GM23248 (cell line): ENCODE data around the gene H3-3A. TPM values are rescaled to one million over a fixed set of nuclear protein-coding genes. Genes with fewer than 3 reads are reported as not detected.
A peak's percentile ranks its signal among the peaks of the same experiment; 100 is the strongest.

Experiments
- DNase-seq: peaks from one replicate; pipeline ENCODE4 v3.0.0-alpha.2; 2015
- H2AFZ ChIP-seq: fragments of 200-600 bp; sonication (generic); 2 replicates; pipeline ENCODE4 v1.6.1; 2016; ENCODE audit warnings: antibody characterized with exemption
- H3F3A ChIP-seq: fragments of 200-600 bp; sonication (generic); 2 replicates; pipeline ENCODE4 v1.6.1; 2016; ENCODE audit warnings: mild to moderate bottlenecking, antibody characterized with exemption, mixed run types; ENCODE audit not compliant: insufficient read depth
- H3K27ac ChIP-seq: fragments of 200-600 bp; sonication (generic); 2 replicates; pipeline ENCODE4 v1.5.1; 2016; ENCODE audit warnings: mild to moderate bottlenecking
- H3K27me3 ChIP-seq: fragments of 200-600 bp; sonication (generic); replicated peaks from 2 replicates; pipeline ENCODE4 v1.6.1; 2016; ENCODE audit warnings: mild to moderate bottlenecking; ENCODE audit not compliant: insufficient read depth
- H3K36me3 ChIP-seq: fragments of 200-600 bp; sonication (generic); 2 replicates; pipeline ENCODE4 v1.6.1; 2016; ENCODE audit warnings: low read depth, mild to moderate bottlenecking
- H3K4me1 ChIP-seq: fragments of 200-600 bp; sonication (generic); 2 replicates; pipeline ENCODE4 v1.6.1; 2016; ENCODE audit warnings: mild to moderate bottlenecking; ENCODE audit not compliant: insufficient read depth
- H3K4me2 ChIP-seq: fragments of 200-600 bp; sonication (generic); one replicate; pipeline ENCODE4 v1.6.1; 2016; ENCODE audit warnings: mild to moderate bottlenecking; ENCODE audit not compliant: unreplicated experiment
- H3K4me3 ChIP-seq: fragments of 200-600 bp; sonication (generic); 2 replicates; pipeline ENCODE4 v1.5.1; 2016; ENCODE audit warnings: mild to moderate bottlenecking
- H3K79me2 ChIP-seq: fragments of 200-600 bp; sonication (generic); 2 replicates; pipeline ENCODE4 v1.6.1; 2016; ENCODE audit warnings: mild to moderate bottlenecking; ENCODE audit not compliant: insufficient read depth
- H3K9ac ChIP-seq: fragments of 200-600 bp; sonication (generic); 2 replicates; pipeline ENCODE4 v1.6.1; 2016; ENCODE audit warnings: mild to moderate bottlenecking
- H3K9me2 ChIP-seq: fragments of 200-600 bp; sonication (generic); 2 replicates; pipeline ENCODE4 v1.6.1; 2016; ENCODE audit warnings: mixed run types, mild to moderate bottlenecking, moderate library complexity; ENCODE audit not compliant: insufficient read depth
- H3K9me3 ChIP-seq: fragments of 200-600 bp; sonication (generic); one replicate; pipeline ENCODE4 v1.6.1; 2017; ENCODE audit warnings: low read depth
- H4K20me1 ChIP-seq: fragments of 200-600 bp; sonication (generic); 2 replicates; pipeline ENCODE4 v1.6.0; 2016; ENCODE audit not compliant: insufficient read depth
- EZH2 ChIP-seq: fragments of 200-600 bp; sonication (generic); IDR thresholded peaks from 2 replicates; pipeline ENCODE4 v1.6.1; 2018; ENCODE audit warnings: antibody characterized with exemption, mild to moderate bottlenecking; ENCODE audit not compliant: insufficient read depth, poor library complexity, severe bottlenecking
- EZH2phosphoT487 ChIP-seq: fragments of 200-600 bp; sonication (generic); IDR thresholded peaks from 2 replicates; pipeline ENCODE4 v1.6.1; 2018; ENCODE audit warnings: antibody characterized with exemption, moderate library complexity, mild to moderate bottlenecking, low read depth; ENCODE audit not compliant: insufficient read depth
- WGBS, 2 experiments: methylation state at CpG; one replicate each; pipeline ENCODE4 v1.1.6; 2015 to 2017; ENCODE audit warnings: low lambda C conversion rate in 2 of 2, low coverage in 1 of 2; ENCODE audit errors: missing lambda C conversion rate in 2 of 2; 5-methylcytosine and 5-hydroxymethylcytosine counted together
- in situ Hi-C: fragments of 300-500 bp; cut with MboI; formaldehyde crosslinking; loops from 2 replicates; pipeline ENCODE4 v1.15.0; 2020
- polyA plus RNA-seq: library from polyadenylated mRNA; unstranded; fragments of >200 nt; fragmentation: Nextera tagmentation; extraction: Ambion mirVana; gene quantifications from 2 replicates; pipeline ENCODE4 v1.2.1, GENCODE V29; 2016
- total RNA-seq: library from RNA; depleted of rRNA; stranded (reverse); fragments of >200 nt; shearing (Covaris generic); gene quantifications from 2 replicates; pipeline ENCODE4 v1.2.3, GENCODE V29; 2014; rRNA removed

Gene H3-3A
- total and polyA plus RNA-seq, 2 experiments from 2014 or later, result 212 to 264 TPM

- peak overlapping the region; percentile 79 for H3K4me2 ChIP-seq
- peak overlapping the region; percentile 94; the same call in 1 of the 2 replicates for H2AFZ ChIP-seq
- no peaks in the 10 kb centered on the region for H3K36me3 ChIP-seq
- no peak for TF ChIP-seq EZH2phosphoT487
- no peak for TF ChIP-seq EZH2
- H3F3A ChIP-seq, result peaks cover 13% of the 10 kb centered on the region; the same call in 1 of the 2 replicates
- H3K9me2 ChIP-seq, result no peaks in the 10 kb centered on the region
- in situ Hi-C loops, result no loop called here
- H3K9me3 ChIP-seq, result no peaks in the 10 kb centered on the region
- no peaks in the 10 kb centered on the region for H3K4me1 ChIP-seq
- no peaks in the 10 kb centered on the region for H3K27me3 ChIP-seq
- H3K9ac ChIP-seq, result no peak overlapping the region
- H3K4me3 ChIP-seq, result peak overlapping the region; percentile 85
- no peak overlapping the region for H3K27ac ChIP-seq
- H4K20me1 ChIP-seq, result no peaks in the 10 kb centered on the region
- no peak for DNase-seq
- no peaks in the 10 kb centered on the region for H3K79me2 ChIP-seq
- WGBS, 2 experiments, result 22 to 24% methylated on average over 21 to 28 of the region's 37 CpGs
Measured at GRCh38 chr1:226121049-226121586, 58.6 kb downstream of the H3-3A start.

Other genes starting within 250 kb of the H3-3A start
- gene TMEM63A, start 180.3 kb upstream of the H3-3A start, total RNA-seq, result 9.7 and 11.9 TPM in 2 replicates
- 8.5 and 13.5 TPM in 2 replicates for gene TMEM63A, start 180.3 kb upstream of the H3-3A start, polyA plus RNA-seq
- gene LEFTY1, start 173.6 kb upstream of the H3-3A start, total RNA-seq, result not detected in 2 replicates
- gene LEFTY1, start 173.6 kb upstream of the H3-3A start, polyA plus RNA-seq, result not detected in 2 replicates
- gene PYCR2, start 138.5 kb upstream of the H3-3A start, total RNA-seq, result 59.1 and 69.6 TPM in 2 replicates
- gene PYCR2, start 138.5 kb upstream of the H3-3A start, polyA plus RNA-seq, result 55.5 and 61.1 TPM in 2 replicates
- gene LEFTY2, start 121.5 kb upstream of the H3-3A start, total RNA-seq, result not detected in 2 replicates
- gene LEFTY2, start 121.5 kb upstream of the H3-3A start, polyA plus RNA-seq, result not detected in 2 replicates
- 21.6 and 30.1 TPM in 2 replicates for gene SDE2, start 63.4 kb upstream of the H3-3A start, total RNA-seq
- gene SDE2, start 63.4 kb upstream of the H3-3A start, polyA plus RNA-seq, result 18.0 and 18.3 TPM in 2 replicates
- 70.2 and 76.8 TPM in 2 replicates for gene ACBD3, start 124.0 kb downstream of the H3-3A start, total RNA-seq
- gene ACBD3, start 124.0 kb downstream of the H3-3A start, polyA plus RNA-seq, result 40.8 and 41.4 TPM in 2 replicates
- not detected in 2 replicates for gene MIXL1, start 160.9 kb downstream of the H3-3A start, total RNA-seq
- gene MIXL1, start 160.9 kb downstream of the H3-3A start, polyA plus RNA-seq, result not detected in 2 replicates
- 2.8 and 4.0 TPM in 2 replicates for gene LIN9, start 246.4 kb downstream of the H3-3A start, total RNA-seq
- gene LIN9, start 246.4 kb downstream of the H3-3A start, polyA plus RNA-seq, result 3.9 and 4.7 TPM in 2 replicates